H9 (cell line): ENCODE data around the gene ATOX1. TPM values are rescaled to one million over a fixed set of nuclear protein-coding genes. Genes with fewer than 3 reads are reported as not detected.

Experiments used
- DNase-seq: peaks from one replicate; pipeline ENCODE4 v3.0.0-alpha.2; 2017
- H2AFZ ChIP-seq: one replicate; pipeline ENCODE4 v1.6.1; 2013; ENCODE audit warnings: mild to moderate bottlenecking, low read length, control low read depth, moderate library complexity
- H2AK5ac ChIP-seq: 2 replicates; pipeline ENCODE4 v1.6.1; 2013; ENCODE audit warnings: low read length, control low read depth, mixed read lengths; ENCODE audit not compliant: insufficient read length
- H2BK120ac ChIP-seq: one replicate; pipeline ENCODE4 v1.6.1; 2013; ENCODE audit warnings: low read depth, mild to moderate bottlenecking, low read length, control low read depth, inconsistent platforms; ENCODE audit not compliant: poor library complexity, severe bottlenecking
- H2BK12ac ChIP-seq: 2 replicates; pipeline ENCODE4 v1.6.1; 2013; ENCODE audit warnings: low read length, control low read depth, mixed read lengths, low read depth; ENCODE audit not compliant: insufficient read length
- H2BK15ac ChIP-seq: 2 replicates; pipeline ENCODE4 v1.6.1; 2013; ENCODE audit warnings: low read depth, low read length, control low read depth
- H2BK20ac ChIP-seq: one replicate; pipeline ENCODE4 v1.6.1; 2013; ENCODE audit warnings: low read depth, mild to moderate bottlenecking, low read length, control low read depth, inconsistent platforms; ENCODE audit not compliant: poor library complexity, severe bottlenecking
- H2BK5ac ChIP-seq: 2 replicates; pipeline ENCODE4 v1.6.1; 2013; ENCODE audit warnings: low read length, control low read depth, mixed read lengths; ENCODE audit not compliant: insufficient read length
- H3K14ac ChIP-seq: 2 replicates; pipeline ENCODE4 v1.6.1; 2013; ENCODE audit warnings: low read length, control low read depth; ENCODE audit not compliant: insufficient read depth
- H3K18ac ChIP-seq: 2 replicates; pipeline ENCODE4 v1.6.1; 2013; ENCODE audit warnings: low read depth, mild to moderate bottlenecking, mixed read lengths, low read length, control low read depth; ENCODE audit not compliant: insufficient read length
- H3K23ac ChIP-seq: 2 replicates; pipeline ENCODE4 v1.6.1; 2013; ENCODE audit warnings: low read length, control low read depth, mixed read lengths, low read depth; ENCODE audit not compliant: insufficient read length
- H3K23me2 ChIP-seq: 2 replicates; pipeline ENCODE4 v1.6.1; 2013; ENCODE audit warnings: low read depth, mild to moderate bottlenecking, mixed read lengths, low read length, control low read depth; ENCODE audit not compliant: insufficient read length, poor library complexity, severe bottlenecking
- H3K27ac ChIP-seq: 2 replicates; pipeline ENCODE4 v1.5.1; 2013; ENCODE audit warnings: low read length, control low read depth, mixed read lengths, low read depth; ENCODE audit not compliant: insufficient read length
- H3K27me3 ChIP-seq: 2 replicates; pipeline ENCODE4 v1.6.1; 2013; ENCODE audit warnings: low read length, control low read depth, inconsistent platforms; ENCODE audit not compliant: insufficient read depth
- H3K4ac ChIP-seq: 2 replicates; pipeline ENCODE4 v1.6.1; 2013; ENCODE audit warnings: low read depth, mild to moderate bottlenecking, control low read depth, inconsistent platforms, low read length, moderate library complexity
- H3K4me1 ChIP-seq: 2 replicates; pipeline ENCODE4 v1.6.1; 2013; ENCODE audit warnings: low read length, control low read depth, inconsistent platforms; ENCODE audit not compliant: insufficient read depth
- H3K4me2 ChIP-seq: 2 replicates; pipeline ENCODE4 v1.6.1; 2013; ENCODE audit warnings: low read length, control low read depth, mixed read lengths; ENCODE audit not compliant: insufficient read length, insufficient read depth
- H3K56ac ChIP-seq: 2 replicates; pipeline ENCODE4 v1.6.1; 2013; ENCODE audit warnings: low read depth, mild to moderate bottlenecking, mixed read lengths, low read length, control low read depth; ENCODE audit not compliant: insufficient read length
- H3K79me1 ChIP-seq: 2 replicates; pipeline ENCODE4 v1.6.1; 2013; ENCODE audit warnings: low read depth, mild to moderate bottlenecking, moderate library complexity, low read length, control low read depth, inconsistent platforms; ENCODE audit not compliant: insufficient read depth, poor library complexity, severe bottlenecking
- H3K79me2 ChIP-seq: 2 replicates; pipeline ENCODE4 v1.6.1; 2013; ENCODE audit warnings: low read length, control low read depth, inconsistent platforms; ENCODE audit not compliant: insufficient read depth
- H3K9ac ChIP-seq: 2 replicates; pipeline ENCODE4 v1.6.1; 2013; ENCODE audit warnings: low read length, control low read depth, mixed read lengths; ENCODE audit not compliant: insufficient read length; ENCODE audit errors: extremely low read depth
- H3K9me3 ChIP-seq: one replicate; pipeline ENCODE4 v1.6.1; 2013; ENCODE audit warnings: low read depth, low read length, inconsistent platforms; ENCODE audit not compliant: control insufficient read depth
- H3T11ph ChIP-seq: one replicate; pipeline ENCODE4 v1.6.1; 2013; ENCODE audit warnings: mild to moderate bottlenecking, low read length, control low read depth, inconsistent platforms
- H4K20me1 ChIP-seq: one replicate; pipeline ENCODE4 v1.6.1; 2013; ENCODE audit not compliant: control insufficient read depth, insufficient read length, insufficient read depth
- H4K5ac ChIP-seq: 2 replicates; pipeline ENCODE4 v1.6.1; 2013; ENCODE audit warnings: low read depth, mild to moderate bottlenecking, mixed read lengths, low read length, control low read depth; ENCODE audit not compliant: insufficient read length
- H4K8ac ChIP-seq: replicated peaks from 2 replicates; pipeline ENCODE4 v1.6.1; 2013; ENCODE audit warnings: low read length, control low read depth, mixed read lengths, low read depth; ENCODE audit not compliant: insufficient read length
- H4K91ac ChIP-seq: 2 replicates; pipeline ENCODE4 v1.6.1; 2013; ENCODE audit warnings: low read depth, mild to moderate bottlenecking, moderate library complexity, mixed read lengths, low read length, control low read depth; ENCODE audit not compliant: insufficient read length
- H3K27ac Mint-ChIP-seq, 3 experiments: 2 replicates in 2 of 3; 3 replicates in 1 of 3; pipeline ENCODE4 v1.8.0; 2020 to 2021; ENCODE audit warnings: mixed read lengths in 3 of 3, mild to moderate bottlenecking in 1 of 3, moderate library complexity in 1 of 3
- H3K27me3 Mint-ChIP-seq: 2 replicates; pipeline ENCODE4 v1.8.0; 2021; ENCODE audit warnings: low read depth, mild to moderate bottlenecking, moderate library complexity, mixed read lengths
- H3K36me3 Mint-ChIP-seq, 3 experiments: 2 replicates in 2 of 3; 3 replicates in 1 of 3; pipeline ENCODE4 v1.8.0; 2020 to 2021; ENCODE audit warnings: low read depth in 3 of 3, mixed read lengths in 3 of 3; ENCODE audit not compliant: insufficient read depth in 1 of 3
- H3K4me1 Mint-ChIP-seq, 2 experiments: 2 replicates each; pipeline ENCODE4 v1.8.0; 2020; ENCODE audit warnings: mixed read lengths in 2 of 2
- H3K4me3 Mint-ChIP-seq, 2 experiments: 2 replicates in 1 of 2; 3 replicates in 1 of 2; pipeline ENCODE4 v1.8.0; 2020 to 2021; ENCODE audit warnings: mild to moderate bottlenecking in 2 of 2, mixed read lengths in 2 of 2, moderate library complexity in 1 of 2
- H3K9me3 Mint-ChIP-seq, 2 experiments: 2 replicates in 1 of 2; 3 replicates in 1 of 2; pipeline ENCODE4 v1.8.0; 2020; ENCODE audit warnings: mild to moderate bottlenecking in 2 of 2, mixed read lengths in 2 of 2, moderate library complexity in 1 of 2
- WGBS: extraction: QIAGEN DNeasy Blood & Tissue Kit; methylation state at CpG from one replicate; pipeline ENCODE4 v1.1.7; 2013; ENCODE audit warnings: missing lambda C conversion rate, low lambda C conversion rate, mixed read lengths; ENCODE audit not compliant: insufficient read length; ENCODE audit errors: extremely low coverage; 5-methylcytosine and 5-hydroxymethylcytosine counted together
- total RNA-seq: library from RNA; stranded (reverse); gene quantifications from 2 replicates; pipeline ENCODE4 v1.2.1, GENCODE V29; 2021
- TF ChIP-seq, protein P1 (sequence below): fragments of 200-600 bp; sonication (generic); conservative IDR thresholded peaks from 3 replicates; pipeline ENCODE4 v1.8.0; 2021; ENCODE audit warnings: antibody characterized with exemption, mild to moderate bottlenecking

ATOX1 gene
- total RNA-seq, 1 experiment from 2014 or later, result 75.0 TPM

- no peak overlapping the region for H3K4me2 ChIP-seq
- peaks cover 44 to 90% (median 87%) of the 10 kb centered on the region in 3 experiments for H3K36me3 Mint-ChIP-seq
- 0 out of 7 replicates have a peak overlapping the region, but pooled peaks of 1 of the 3 experiments have one; percentile 27 for H3K27ac Mint-ChIP-seq
These were observed 47.2 kb upstream of the ATOX1 start for GRCh38 chr5:151805414-151806223.

More at GRCh38 chr5:151805414-151806223, 47.2 kb upstream of the ATOX1 start:
- no peaks in the 10 kb centered on the region for H3K9me3 Mint-ChIP-seq
- no peaks in the 10 kb centered on the region for H3K23me2 ChIP-seq
- no peaks in the 10 kb centered on the region for H3K9me3 ChIP-seq
- no peak overlapping the region for H3K4me3 Mint-ChIP-seq
- H3K23ac ChIP-seq, result no peak overlapping the region
- no peak overlapping the region for H4K8ac ChIP-seq
- no peak overlapping the region for H3K27ac ChIP-seq
- H3T11ph ChIP-seq, result no peak overlapping the region
- WGBS, result no CpG with 5 or more reads among the region's 3 CpGs
- H3K56ac ChIP-seq, result no peak overlapping the region
- H3K4me1 ChIP-seq, result no peaks in the 10 kb centered on the region; the same call in 1 of the 2 replicates
- H2AK5ac ChIP-seq, result no peak overlapping the region
- no peak overlapping the region for H3K18ac ChIP-seq
- no peak overlapping the region for H2AFZ ChIP-seq
- H2BK120ac ChIP-seq, result no peak overlapping the region
- no peak overlapping the region for H3K9ac ChIP-seq
- no peak overlapping the region for H2BK15ac ChIP-seq
- no peaks in the 10 kb centered on the region for H4K20me1 ChIP-seq
- no peaks in the 10 kb centered on the region for H3K27me3 ChIP-seq
- H2BK5ac ChIP-seq, result no peak overlapping the region
- TF ChIP-seq, protein P1, sequence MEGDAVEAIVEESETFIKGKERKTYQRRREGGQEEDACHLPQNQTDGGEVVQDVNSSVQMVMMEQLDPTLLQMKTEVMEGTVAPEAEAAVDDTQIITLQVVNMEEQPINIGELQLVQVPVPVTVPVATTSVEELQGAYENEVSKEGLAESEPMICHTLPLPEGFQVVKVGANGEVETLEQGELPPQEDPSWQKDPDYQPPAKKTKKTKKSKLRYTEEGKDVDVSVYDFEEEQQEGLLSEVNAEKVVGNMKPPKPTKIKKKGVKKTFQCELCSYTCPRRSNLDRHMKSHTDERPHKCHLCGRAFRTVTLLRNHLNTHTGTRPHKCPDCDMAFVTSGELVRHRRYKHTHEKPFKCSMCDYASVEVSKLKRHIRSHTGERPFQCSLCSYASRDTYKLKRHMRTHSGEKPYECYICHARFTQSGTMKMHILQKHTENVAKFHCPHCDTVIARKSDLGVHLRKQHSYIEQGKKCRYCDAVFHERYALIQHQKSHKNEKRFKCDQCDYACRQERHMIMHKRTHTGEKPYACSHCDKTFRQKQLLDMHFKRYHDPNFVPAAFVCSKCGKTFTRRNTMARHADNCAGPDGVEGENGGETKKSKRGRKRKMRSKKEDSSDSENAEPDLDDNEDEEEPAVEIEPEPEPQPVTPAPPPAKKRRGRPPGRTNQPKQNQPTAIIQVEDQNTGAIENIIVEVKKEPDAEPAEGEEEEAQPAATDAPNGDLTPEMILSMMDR, result no peak
- H3K27me3 Mint-ChIP-seq, result no peaks in the 10 kb centered on the region
- no peak overlapping the region for H2BK20ac ChIP-seq
- no peaks in the 10 kb centered on the region for H3K4me1 Mint-ChIP-seq
- no peak overlapping the region for H3K14ac ChIP-seq
- H2BK12ac ChIP-seq, result no peak overlapping the region
- DNase-seq, result no peak
- H4K5ac ChIP-seq, result no peak overlapping the region
- H3K4ac ChIP-seq, result no peak overlapping the region
- no peaks in the 10 kb centered on the region; the same call in 1 of the 2 replicates for H3K79me2 ChIP-seq
- H3K79me1 ChIP-seq, result peaks cover 3% of the 10 kb centered on the region
- no peak overlapping the region for H4K91ac ChIP-seq
